ENCODE data around the gene MYCBPAP.

The MYCBPAP gene

GRCh38 chr17:50527949-50528474, 19.8 kb downstream of the MYCBPAP start:
- intact Hi-C loops (cut with DNase I; ENCODE audit: low total_unique reads), result no loop called here

DNA sequence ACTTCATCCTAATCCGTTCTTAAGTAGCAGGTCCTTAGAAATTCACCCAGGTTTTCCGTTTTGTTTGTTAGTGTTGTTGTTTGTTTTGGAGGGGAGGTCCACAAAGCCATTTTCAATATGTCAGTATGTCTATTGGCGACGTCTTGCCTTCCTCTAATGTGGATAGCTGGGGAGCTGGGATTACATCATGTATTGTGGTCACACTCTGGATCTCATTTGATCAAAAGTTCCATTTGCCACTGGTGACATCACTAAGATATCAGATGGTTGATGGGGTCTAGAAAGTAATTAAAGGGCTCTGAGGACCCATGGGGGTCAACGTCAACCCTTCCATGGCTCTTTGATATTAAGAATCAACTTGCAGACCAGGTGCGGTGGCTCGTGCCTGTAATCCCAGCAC, 21.6 kb downstream of the MYCBPAP start:
- H3K4me1 ChIP-seq, result peaks cover 0 to 32% (median 17%) of the 10 kb centered on the region in 4 donors
- H3K4me3 ChIP-seq, result no peak overlapping the region
- DNase-seq, result no peak
- peaks cover 2 to 74% of the 10 kb centered on the region in 2 donors for H3K27me3 ChIP-seq
- no peaks in the 10 kb centered on the region for H3K9me3 ChIP-seq
- TF ChIP-seq, protein P1, sequence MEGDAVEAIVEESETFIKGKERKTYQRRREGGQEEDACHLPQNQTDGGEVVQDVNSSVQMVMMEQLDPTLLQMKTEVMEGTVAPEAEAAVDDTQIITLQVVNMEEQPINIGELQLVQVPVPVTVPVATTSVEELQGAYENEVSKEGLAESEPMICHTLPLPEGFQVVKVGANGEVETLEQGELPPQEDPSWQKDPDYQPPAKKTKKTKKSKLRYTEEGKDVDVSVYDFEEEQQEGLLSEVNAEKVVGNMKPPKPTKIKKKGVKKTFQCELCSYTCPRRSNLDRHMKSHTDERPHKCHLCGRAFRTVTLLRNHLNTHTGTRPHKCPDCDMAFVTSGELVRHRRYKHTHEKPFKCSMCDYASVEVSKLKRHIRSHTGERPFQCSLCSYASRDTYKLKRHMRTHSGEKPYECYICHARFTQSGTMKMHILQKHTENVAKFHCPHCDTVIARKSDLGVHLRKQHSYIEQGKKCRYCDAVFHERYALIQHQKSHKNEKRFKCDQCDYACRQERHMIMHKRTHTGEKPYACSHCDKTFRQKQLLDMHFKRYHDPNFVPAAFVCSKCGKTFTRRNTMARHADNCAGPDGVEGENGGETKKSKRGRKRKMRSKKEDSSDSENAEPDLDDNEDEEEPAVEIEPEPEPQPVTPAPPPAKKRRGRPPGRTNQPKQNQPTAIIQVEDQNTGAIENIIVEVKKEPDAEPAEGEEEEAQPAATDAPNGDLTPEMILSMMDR (IDR thresholded peaks at IDR 0.05), result no peak
- intact Hi-C loops (cut with DNase I; ENCODE audit: low total_unique reads), result no loop called here
- no peaks in the 10 kb centered on the region for H3K36me3 ChIP-seq
- H3K27ac ChIP-seq, result no peak overlapping the region

More at GRCh38 chr17:50527949-50528474, 19.8 kb downstream of the MYCBPAP start:
- Histone ChIP-seq H3K27me3 (peaks cover 2 to 57% of the 10 kb centered on the region in 2 donors), H3K4me3 (no peak overlapping the region), H3K36me3 (no peaks in the 10 kb centered on the region), H3K4me1 (peaks cover 0 to 14% (median 4%) of the 10 kb centered on the region in 4 donors), H3K9me3 (no peaks in the 10 kb centered on the region), H3K27ac (no peak overlapping the region)
- no peak for DNase-seq
- TF ChIP-seq, protein P1 (IDR thresholded peaks at IDR 0.05), result no peak

GRCh38 chr17:50531428-50532025, 23.3 kb downstream of the MYCBPAP start:
- no peak overlapping the region for H3K27ac ChIP-seq
- H3K4me1 ChIP-seq, result peaks cover 0 to 32% (median 17%) of the 10 kb centered on the region in 4 donors
- no peak overlapping the region for H3K4me3 ChIP-seq
- TF ChIP-seq, protein P1 (IDR thresholded peaks at IDR 0.05), result no peak
- H3K27me3 ChIP-seq, result peaks cover 2 to 75% of the 10 kb centered on the region in 2 donors
- no peaks in the 10 kb centered on the region for H3K9me3 ChIP-seq
- intact Hi-C loops (cut with DNase I; ENCODE audit: low total_unique reads), result no loop called here
- no peak for DNase-seq
- peaks cover 0 to 1% (median 0%) of the 10 kb centered on the region in 3 donors for H3K36me3 ChIP-seq

- Histone ChIP-seq H3K27ac (no peak within 1 kb of the TSS), H3K4me3 (no peak within 1 kb of the TSS), H3K36me3 (peaks cover 0 to 8% (median 0%) of the 10 kb centered on the region in 3 donors), H3K27me3 (peaks cover 2 to 69% of the 10 kb centered on the region in 2 donors), H3K9me3 (no peaks in the 10 kb centered on the region), H3K4me1 (peaks cover 0 to 32% (median 17%) of the 10 kb centered on the region in 4 donors)
- intact Hi-C loops (cut with DNase I; ENCODE audit: low total_unique reads), result no loop called here
- DNase-seq, result no peak
- TF ChIP-seq, protein P1 (IDR thresholded peaks at IDR 0.05), result no peak
These were observed 24.3 kb downstream of the MYCBPAP start, which contains the start of gene EPN3 for GRCh38 chr17:50532452-50533024. EPN3 (plus strand) TSS chr17:50532735; CDS start chr17:50536557, 3,822 bp downstream.

DNA sequence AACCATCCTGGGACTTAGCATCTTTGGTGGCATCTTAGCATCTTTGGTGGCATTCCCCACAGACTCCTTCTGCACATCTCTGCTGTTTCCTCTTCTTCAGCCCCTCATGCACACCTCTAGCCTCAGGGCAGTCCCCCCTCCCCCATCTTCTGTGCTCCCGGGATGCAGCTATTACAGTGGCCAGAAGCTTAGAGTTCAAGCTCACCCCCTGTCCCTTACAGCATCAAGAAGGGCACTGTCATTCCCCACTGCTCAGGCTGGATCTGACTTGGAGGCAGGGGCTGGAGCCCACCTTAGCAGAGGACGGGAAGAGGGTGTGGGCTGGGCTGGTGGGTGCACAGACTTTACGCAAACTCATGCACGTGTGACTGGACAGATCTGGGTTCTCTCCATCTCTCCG, 24.9 kb downstream of the MYCBPAP start:
- no peak overlapping the region for H3K4me3 ChIP-seq
- H3K27me3 ChIP-seq, result peaks cover 2 to 64% of the 10 kb centered on the region in 2 donors
- TF ChIP-seq, protein P1 (IDR thresholded peaks at IDR 0.05), result no peak
- no peak overlapping the region for H3K27ac ChIP-seq
- no peaks in the 10 kb centered on the region for H3K9me3 ChIP-seq
- DNase-seq, result no peak
- peaks cover 0 to 32% (median 17%) of the 10 kb centered on the region in 4 donors for H3K4me1 ChIP-seq
- intact Hi-C loops (cut with DNase I; ENCODE audit: low total_unique reads), result no loop called here
- peaks cover 0 to 8% (median 0%) of the 10 kb centered on the region in 3 donors for H3K36me3 ChIP-seq

Measured in tibial artery (tissue), 4 donors.